SK-N-SH (cell line): Measurements from ENCODE around the gene HMOX1. TPM values are rescaled to one million over a fixed set of nuclear protein-coding genes. Genes with fewer than 3 reads are reported as not detected.

Experiments used
- CTCF ChIA-PET: fragments of 300-600, 350-600 bp; formaldehyde crosslinking; extraction: SDS; loops from one replicate; lab custom pipeline; 2021; lab: Yijun Ruan, JAX
- POLR2A ChIA-PET: fragments of 350-600 bp; sonication (Branson Sonifier 250); formaldehyde crosslinking; extraction: SDS; loops from one replicate; lab custom pipeline; 2020; ENCODE audit warnings: antibody characterized with exemption, inconsistent platforms; lab: Yijun Ruan, JAX
- DNase-seq: peaks from one replicate; pipeline ENCODE4 v3.0.0; 2012
- H2AFZ ChIP-seq: fragments of 200-600 bp; sonication (generic); 2 replicates; pipeline ENCODE4 v1.8.1; 2016; ENCODE audit warnings: antibody characterized with exemption, mild to moderate bottlenecking, low read depth
- H3F3A ChIP-seq: fragments of 200-600 bp; sonication (generic); replicated peaks from 2 replicates; pipeline ENCODE3; 2016; ENCODE audit warnings: antibody characterized with exemption, mild to moderate bottlenecking; ENCODE audit not compliant: insufficient read depth
- H3K27ac ChIP-seq, 2 experiments: fragments of 200-500 bp in 1 of 2; fragments of 200-600 bp in 1 of 2; sonication (Bioruptor generic) in 1 of 2; sonication (generic), shearing (Covaris generic) in 1 of 2; 2 replicates each; pipeline versions ENCODE4 v1.5.1 to v1.6.1; 2014 to 2016; ENCODE audit warnings: low read depth in 2 of 2, inconsistent platforms in 1 of 2, low read length in 1 of 2, mild to moderate bottlenecking in 1 of 2, mixed read lengths in 1 of 2
- H3K27me3 ChIP-seq: fragments of 200-600 bp; sonication (generic), shearing (Covaris generic); 2 replicates; pipeline ENCODE4 v1.6.1; 2016; ENCODE audit warnings: mixed run types; ENCODE audit not compliant: insufficient read depth
- H3K36me3 ChIP-seq, 2 experiments: fragments of 200-500 bp in 1 of 2; fragments of 200-600 bp in 1 of 2; sonication (Bioruptor generic) in 1 of 2; sonication (generic) in 1 of 2; replicated peaks in 1 of 2; 2 replicates each; pipeline versions ENCODE3 to v1.5.1; 2014 to 2016; ENCODE audit warnings: low read length in 1 of 2, mild to moderate bottlenecking in 1 of 2; ENCODE audit not compliant: insufficient read depth in 2 of 2, control insufficient read depth in 1 of 2
- H3K4me1 ChIP-seq, 2 experiments: fragments of 200-500 bp in 1 of 2; fragments of 200-600 bp in 1 of 2; sonication (Bioruptor generic) in 1 of 2; sonication (generic), shearing (Covaris generic) in 1 of 2; 2 replicates each; pipeline versions ENCODE4 v1.5.1 to v1.6.1; 2014 to 2016; ENCODE audit warnings: low read depth in 1 of 2, low read length in 1 of 2, mixed run types in 1 of 2; ENCODE audit not compliant: insufficient read depth in 2 of 2, control insufficient read depth in 1 of 2
- H3K4me2 ChIP-seq: fragments of 200-600 bp; sonication (generic), shearing (Covaris generic); 2 replicates; pipeline ENCODE4 v1.6.1; 2017; ENCODE audit warnings: mixed run types
- H3K4me3 ChIP-seq, 2 experiments: fragments of 200-500 bp in 1 of 2; fragments of 200-600 bp in 1 of 2; sonication (Bioruptor generic) in 1 of 2; sonication (generic), shearing (Covaris generic) in 1 of 2; 2 replicates each; pipeline versions ENCODE4 v1.5.1 to v1.8.1; 2014 to 2016; ENCODE audit warnings: low read depth in 2 of 2, inconsistent platforms in 1 of 2, low read length in 1 of 2, mild to moderate bottlenecking in 1 of 2, mixed read lengths in 1 of 2, moderate library complexity in 1 of 2
- H3K79me2 ChIP-seq: fragments of 200-600 bp; sonication (generic); 2 replicates; pipeline ENCODE4 v1.8.1; 2017; ENCODE audit warnings: mild to moderate bottlenecking; ENCODE audit not compliant: insufficient read depth
- H3K9ac ChIP-seq: fragments of 200-600 bp; sonication (generic); 2 replicates; pipeline ENCODE4 v1.6.1; 2017; ENCODE audit warnings: mixed run types
- H3K9me2 ChIP-seq: fragments of 200-600 bp; sonication (generic); 2 replicates; pipeline ENCODE4 v1.6.1; 2017; ENCODE audit warnings: mixed run types
- H3K9me3 ChIP-seq: fragments of 200-600 bp; sonication (generic); 2 replicates; pipeline ENCODE4 v1.6.1; 2017; ENCODE audit warnings: mixed run types, mild to moderate bottlenecking, moderate library complexity
- H4K20me1 ChIP-seq: fragments of 200-600 bp; sonication (generic); 2 replicates; pipeline ENCODE4 v1.6.1; 2017; ENCODE audit warnings: mild to moderate bottlenecking, mixed run types; ENCODE audit not compliant: insufficient read depth
- ELF1 ChIP-seq: IDR thresholded peaks from 2 replicates; pipeline ENCODE4 v1.4.0; 2012
- EZH2phosphoT487 ChIP-seq: fragments of 200-600 bp; sonication (generic); IDR thresholded peaks from 2 replicates; pipeline ENCODE4 v1.6.1; 2017; ENCODE audit warnings: low read depth, mixed run types, mild to moderate bottlenecking, antibody characterized with exemption, moderate library complexity, borderline replicate concordance
- FOSL2 ChIP-seq: IDR thresholded peaks from 2 replicates; pipeline ENCODE4 v1.4.0; 2012; ENCODE audit warnings: low read depth, mild to moderate bottlenecking, moderate library complexity, borderline replicate concordance
- GABPA ChIP-seq: IDR thresholded peaks from 2 replicates; pipeline ENCODE4 v1.4.0; 2012; ENCODE audit warnings: low read depth, mild to moderate bottlenecking
- MEF2A ChIP-seq: IDR thresholded peaks from 2 replicates; pipeline ENCODE4 v1.4.0; 2012; ENCODE audit warnings: low read depth, borderline replicate concordance
- MXI1 ChIP-seq: IDR thresholded peaks from 2 replicates; pipeline ENCODE4 v1.6.1; 2012; ENCODE audit warnings: mild to moderate bottlenecking, low read depth, low read length, improper control_type of control experiment
- NFIC ChIP-seq: IDR thresholded peaks from 2 replicates; pipeline ENCODE4 v1.4.0; 2012; ENCODE audit warnings: borderline replicate concordance
- RAD21 ChIP-seq: IDR thresholded peaks from 2 replicates; pipeline ENCODE4 v1.6.1; 2012; ENCODE audit warnings: mild to moderate bottlenecking, low read length
- RCOR1 ChIP-seq: fragments of 150-350 bp; IDR thresholded peaks from 2 replicates; pipeline ENCODE4 v1.6.1; 2017; ENCODE audit warnings: antibody characterized with exemption, low read length
- RFX5 ChIP-seq: IDR thresholded peaks from 2 replicates; pipeline ENCODE4 v1.6.1; 2012; ENCODE audit warnings: mild to moderate bottlenecking, improper control_type of control experiment, low read length
- RXRA ChIP-seq: IDR thresholded peaks from 2 replicates; pipeline ENCODE4 v1.4.0; 2012; ENCODE audit warnings: low read depth, mild to moderate bottlenecking, borderline replicate concordance
- SMC3 ChIP-seq: IDR thresholded peaks from 2 replicates; pipeline ENCODE4 v1.6.1; 2012; ENCODE audit warnings: low read depth, low read length, improper control_type of control experiment
- TAF1 ChIP-seq: IDR thresholded peaks from 2 replicates; pipeline ENCODE4 v1.6.1; 2012; ENCODE audit warnings: low read depth, mild to moderate bottlenecking, low read length, moderate library complexity, borderline replicate concordance
- WGBS: methylation state at CpG from one replicate; pipeline ENCODE4 v1.1.6; 2017; ENCODE audit warnings: low lambda C conversion rate; 5-methylcytosine and 5-hydroxymethylcytosine counted together
- polyA plus RNA-seq, 3 experiments: library from polyadenylated mRNA; depleted of rRNA; stranded (reverse); fragments of >200 nt; gene quantifications; 2 replicates each; pipeline ENCODE4 v1.2.3, GENCODE V29; 2012
- TF ChIP-seq, protein P1 (sequence below): fragments of 200-600 bp; sonication (generic); IDR thresholded peaks from 2 replicates; pipeline ENCODE4 v1.6.1; 2017; ENCODE audit warnings: antibody characterized with exemption, mild to moderate bottlenecking, moderate library complexity
- TF ChIP-seq, protein P2 (sequence below): IDR thresholded peaks from 2 replicates; pipeline ENCODE4 v1.4.0; 2012; ENCODE audit warnings: low read depth
- TF ChIP-seq, protein P3 (sequence below): fragments of 150-350 bp; IDR thresholded peaks from 2 replicates; pipeline ENCODE4 v1.6.1; 2016; ENCODE audit warnings: mild to moderate bottlenecking, low read depth, low read length
- TF ChIP-seq, protein P4 (sequence below): IDR thresholded peaks from 2 replicates; pipeline ENCODE4 v1.4.0; 2012; ENCODE audit warnings: low read depth, borderline replicate concordance
- TF ChIP-seq, protein P5 (sequence below): IDR thresholded peaks from 2 replicates; pipeline ENCODE4; 2012

The HMOX1 gene
- polyA plus RNA-seq, 1 of the 3 experiments (the other 2 are of a cell fraction) = 13.7 TPM

DNA sequence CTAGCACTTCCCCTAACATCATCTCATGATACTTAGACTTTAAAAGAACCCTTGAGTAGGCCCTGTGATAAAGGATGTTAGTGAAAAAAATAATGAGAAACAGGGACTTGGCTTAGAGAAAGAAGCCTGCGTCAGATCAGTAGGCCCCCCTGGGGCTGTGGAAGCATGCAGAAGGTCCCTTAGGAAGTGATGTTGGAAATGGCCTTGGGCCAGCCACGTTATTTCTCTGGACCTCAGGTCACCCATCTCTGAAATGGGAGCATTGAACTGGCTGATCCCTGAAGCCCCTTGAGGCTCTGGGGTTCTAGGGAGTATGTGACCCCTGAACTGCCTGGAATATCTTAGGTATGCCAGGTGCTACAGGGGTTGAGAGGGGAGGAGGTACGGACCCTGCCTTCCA is 59.2 kb downstream of the HMOX1 start:
- no peaks in the 10 kb centered on the region for H3K79me2 ChIP-seq
- H3F3A ChIP-seq = no peaks in the 10 kb centered on the region
- no peak overlapping the region for H3K9ac ChIP-seq
- no peaks in the 10 kb centered on the region; a peak in 1 of 4 replicates for H3K4me1 ChIP-seq
- H3K4me3 ChIP-seq = no peak overlapping the region
- no peak overlapping the region for H2AFZ ChIP-seq
- H3K9me3 ChIP-seq = no peaks in the 10 kb centered on the region
- DNase-seq = no peak
- ChIA-PET CTCF (no interaction called here), POLR2A (no interaction called here)
- 85% methylated on average over 3 of the region's 3 CpGs for WGBS
- TF ChIP-seq RXRA (no peak), SMC3 (no peak), MEF2A (no peak), RAD21 (no peak), ELF1 (no peak), NFIC (no peak), FOSL2 (no peak)
- TF ChIP-seq, protein P1, sequence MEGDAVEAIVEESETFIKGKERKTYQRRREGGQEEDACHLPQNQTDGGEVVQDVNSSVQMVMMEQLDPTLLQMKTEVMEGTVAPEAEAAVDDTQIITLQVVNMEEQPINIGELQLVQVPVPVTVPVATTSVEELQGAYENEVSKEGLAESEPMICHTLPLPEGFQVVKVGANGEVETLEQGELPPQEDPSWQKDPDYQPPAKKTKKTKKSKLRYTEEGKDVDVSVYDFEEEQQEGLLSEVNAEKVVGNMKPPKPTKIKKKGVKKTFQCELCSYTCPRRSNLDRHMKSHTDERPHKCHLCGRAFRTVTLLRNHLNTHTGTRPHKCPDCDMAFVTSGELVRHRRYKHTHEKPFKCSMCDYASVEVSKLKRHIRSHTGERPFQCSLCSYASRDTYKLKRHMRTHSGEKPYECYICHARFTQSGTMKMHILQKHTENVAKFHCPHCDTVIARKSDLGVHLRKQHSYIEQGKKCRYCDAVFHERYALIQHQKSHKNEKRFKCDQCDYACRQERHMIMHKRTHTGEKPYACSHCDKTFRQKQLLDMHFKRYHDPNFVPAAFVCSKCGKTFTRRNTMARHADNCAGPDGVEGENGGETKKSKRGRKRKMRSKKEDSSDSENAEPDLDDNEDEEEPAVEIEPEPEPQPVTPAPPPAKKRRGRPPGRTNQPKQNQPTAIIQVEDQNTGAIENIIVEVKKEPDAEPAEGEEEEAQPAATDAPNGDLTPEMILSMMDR = no peak
- TF ChIP-seq, protein P2, sequence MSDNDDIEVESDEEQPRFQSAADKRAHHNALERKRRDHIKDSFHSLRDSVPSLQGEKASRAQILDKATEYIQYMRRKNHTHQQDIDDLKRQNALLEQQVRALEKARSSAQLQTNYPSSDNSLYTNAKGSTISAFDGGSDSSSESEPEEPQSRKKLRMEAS = no peak
- no peak overlapping the region for H3K4me2 ChIP-seq
- no peaks in the 10 kb centered on the region for H3K36me3 ChIP-seq
- H3K9me2 ChIP-seq = no peaks in the 10 kb centered on the region
- H3K27me3 ChIP-seq = no peaks in the 10 kb centered on the region
- H4K20me1 ChIP-seq = no peaks in the 10 kb centered on the region
- H3K27ac ChIP-seq = no peak overlapping the region

DNA sequence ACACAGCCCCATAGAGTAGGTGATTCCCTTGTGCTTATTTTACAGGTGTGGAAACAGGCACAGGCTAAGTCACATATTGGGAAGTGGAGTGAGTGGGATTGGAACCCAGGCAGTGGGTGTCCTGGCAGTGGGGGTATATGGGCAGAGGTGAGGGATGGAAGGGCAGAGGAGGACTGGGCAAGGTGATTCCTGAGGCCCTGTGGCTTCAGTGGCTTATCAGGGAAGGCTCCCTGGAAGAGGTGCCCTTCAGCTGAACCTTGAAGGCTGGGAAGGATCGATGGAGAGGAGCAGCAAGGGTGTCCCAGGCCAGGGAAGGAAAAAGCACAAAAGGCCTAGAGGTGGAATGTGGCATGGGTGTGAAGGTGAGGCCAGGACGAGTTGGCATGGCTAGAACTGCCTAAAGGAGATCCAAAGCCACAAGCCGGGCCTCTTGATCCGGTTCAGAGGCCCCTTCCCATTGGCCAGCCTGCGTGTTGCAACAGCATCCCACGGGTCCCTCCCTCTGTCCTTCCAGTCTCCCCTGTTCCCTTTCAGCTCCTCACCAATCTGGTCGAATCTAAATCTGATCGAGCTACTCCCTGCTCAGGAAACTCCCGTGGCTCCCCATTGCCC is 60.7 kb downstream of the HMOX1 start:
- no peak overlapping the region for H2AFZ ChIP-seq
- H3K9ac ChIP-seq = no peak overlapping the region
- H3K9me2 ChIP-seq = no peaks in the 10 kb centered on the region
- H3K4me2 ChIP-seq = no peak overlapping the region
- 92% methylated on average over 9 of the region's 9 CpGs for WGBS
- H3K36me3 ChIP-seq = no peaks in the 10 kb centered on the region
- no peaks in the 10 kb centered on the region for H3K27me3 ChIP-seq
- ChIA-PET POLR2A (no interaction called here), CTCF (interaction anchor here (0.6 to 1.4 kb wide), 4 partner anchors 10 to 142 kb away, joined by 3 to 4 read pairs (median 3); no protein-coding TSS in a partner anchor)
- peaks cover 0 to 10% of the 10 kb centered on the region in 2 experiments; a peak in 3 of 4 replicates for H3K4me1 ChIP-seq
- H3K79me2 ChIP-seq = no peaks in the 10 kb centered on the region
- H3F3A ChIP-seq = peaks cover 3% of the 10 kb centered on the region
- no peak for TF ChIP-seq RXRA
- TF ChIP-seq MXI1 = no peak
- TF ChIP-seq, protein P3, sequence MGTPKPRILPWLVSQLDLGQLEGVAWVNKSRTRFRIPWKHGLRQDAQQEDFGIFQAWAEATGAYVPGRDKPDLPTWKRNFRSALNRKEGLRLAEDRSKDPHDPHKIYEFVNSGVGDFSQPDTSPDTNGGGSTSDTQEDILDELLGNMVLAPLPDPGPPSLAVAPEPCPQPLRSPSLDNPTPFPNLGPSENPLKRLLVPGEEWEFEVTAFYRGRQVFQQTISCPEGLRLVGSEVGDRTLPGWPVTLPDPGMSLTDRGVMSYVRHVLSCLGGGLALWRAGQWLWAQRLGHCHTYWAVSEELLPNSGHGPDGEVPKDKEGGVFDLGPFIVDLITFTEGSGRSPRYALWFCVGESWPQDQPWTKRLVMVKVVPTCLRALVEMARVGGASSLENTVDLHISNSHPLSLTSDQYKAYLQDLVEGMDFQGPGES = no peak
- no peak for TF ChIP-seq RFX5
- TF ChIP-seq EZH2phosphoT487 = no peak
- no peak for TF ChIP-seq TAF1
- TF ChIP-seq RCOR1 = no peak
- TF ChIP-seq, protein P4, sequence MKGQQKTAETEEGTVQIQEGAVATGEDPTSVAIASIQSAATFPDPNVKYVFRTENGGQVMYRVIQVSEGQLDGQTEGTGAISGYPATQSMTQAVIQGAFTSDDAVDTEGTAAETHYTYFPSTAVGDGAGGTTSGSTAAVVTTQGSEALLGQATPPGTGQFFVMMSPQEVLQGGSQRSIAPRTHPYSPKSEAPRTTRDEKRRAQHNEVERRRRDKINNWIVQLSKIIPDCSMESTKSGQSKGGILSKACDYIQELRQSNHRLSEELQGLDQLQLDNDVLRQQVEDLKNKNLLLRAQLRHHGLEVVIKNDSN = no peak
- TF ChIP-seq, protein P1 = no peak
- TF ChIP-seq, protein P5, sequence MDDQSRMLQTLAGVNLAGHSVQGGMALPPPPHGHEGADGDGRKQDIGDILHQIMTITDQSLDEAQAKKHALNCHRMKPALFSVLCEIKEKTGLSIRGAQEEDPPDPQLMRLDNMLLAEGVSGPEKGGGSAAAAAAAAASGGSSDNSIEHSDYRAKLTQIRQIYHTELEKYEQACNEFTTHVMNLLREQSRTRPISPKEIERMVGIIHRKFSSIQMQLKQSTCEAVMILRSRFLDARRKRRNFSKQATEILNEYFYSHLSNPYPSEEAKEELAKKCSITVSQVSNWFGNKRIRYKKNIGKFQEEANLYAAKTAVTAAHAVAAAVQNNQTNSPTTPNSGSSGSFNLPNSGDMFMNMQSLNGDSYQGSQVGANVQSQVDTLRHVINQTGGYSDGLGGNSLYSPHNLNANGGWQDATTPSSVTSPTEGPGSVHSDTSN = no peak
- no peak for TF ChIP-seq GABPA
- DNase-seq = no peak
- no peaks in the 10 kb centered on the region for H3K9me3 ChIP-seq
- H3K4me3 ChIP-seq = no peak overlapping the region
- H4K20me1 ChIP-seq = no peaks in the 10 kb centered on the region
- H3K27ac ChIP-seq = no peak overlapping the region
